ENCODE results near the gene RTP2. TPM values are rescaled to one million over a fixed set of nuclear protein-coding genes. Genes with fewer than 3 reads are reported as not detected.

The RTP2 gene, protein sequence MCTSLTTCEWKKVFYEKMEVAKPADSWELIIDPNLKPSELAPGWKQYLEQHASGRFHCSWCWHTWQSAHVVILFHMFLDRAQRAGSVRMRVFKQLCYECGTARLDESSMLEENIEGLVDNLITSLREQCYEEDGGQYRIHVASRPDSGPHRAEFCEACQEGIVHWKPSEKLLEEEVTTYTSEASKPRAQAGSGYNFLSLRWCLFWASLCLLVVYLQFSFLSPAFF
- total RNA-seq = not detected in 2 replicates

DNA sequence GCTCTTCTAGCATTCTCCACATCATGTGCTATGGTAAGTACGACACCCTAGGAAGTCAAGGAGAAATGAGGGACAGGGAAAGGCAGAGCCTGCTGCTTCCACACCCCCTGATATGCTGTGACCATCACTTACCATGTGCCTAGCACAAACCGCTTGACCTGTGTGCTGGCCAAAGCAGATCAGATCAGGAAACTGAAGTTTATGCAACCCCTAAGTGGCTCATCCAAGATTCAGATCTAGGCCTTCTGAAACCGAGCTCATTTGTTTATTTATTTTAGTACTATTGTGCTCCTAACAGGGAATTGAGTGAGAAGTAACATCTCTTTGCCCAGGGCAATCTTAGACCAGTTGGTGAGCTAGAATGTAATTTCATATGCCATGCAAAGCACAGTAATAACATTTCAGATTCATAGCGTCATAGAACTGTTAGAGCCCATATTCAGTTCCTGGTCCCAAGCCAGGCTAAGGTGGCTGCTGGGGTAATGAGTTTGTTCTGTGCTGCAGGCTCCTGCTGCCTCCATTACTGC lies at the start of gene RTP2:
Gene RTP2 (minus strand): TSS at position 51 of the 527 bp plus-strand sequence. CDS start 429 bp downstream, outside the sequence.

DNA sequence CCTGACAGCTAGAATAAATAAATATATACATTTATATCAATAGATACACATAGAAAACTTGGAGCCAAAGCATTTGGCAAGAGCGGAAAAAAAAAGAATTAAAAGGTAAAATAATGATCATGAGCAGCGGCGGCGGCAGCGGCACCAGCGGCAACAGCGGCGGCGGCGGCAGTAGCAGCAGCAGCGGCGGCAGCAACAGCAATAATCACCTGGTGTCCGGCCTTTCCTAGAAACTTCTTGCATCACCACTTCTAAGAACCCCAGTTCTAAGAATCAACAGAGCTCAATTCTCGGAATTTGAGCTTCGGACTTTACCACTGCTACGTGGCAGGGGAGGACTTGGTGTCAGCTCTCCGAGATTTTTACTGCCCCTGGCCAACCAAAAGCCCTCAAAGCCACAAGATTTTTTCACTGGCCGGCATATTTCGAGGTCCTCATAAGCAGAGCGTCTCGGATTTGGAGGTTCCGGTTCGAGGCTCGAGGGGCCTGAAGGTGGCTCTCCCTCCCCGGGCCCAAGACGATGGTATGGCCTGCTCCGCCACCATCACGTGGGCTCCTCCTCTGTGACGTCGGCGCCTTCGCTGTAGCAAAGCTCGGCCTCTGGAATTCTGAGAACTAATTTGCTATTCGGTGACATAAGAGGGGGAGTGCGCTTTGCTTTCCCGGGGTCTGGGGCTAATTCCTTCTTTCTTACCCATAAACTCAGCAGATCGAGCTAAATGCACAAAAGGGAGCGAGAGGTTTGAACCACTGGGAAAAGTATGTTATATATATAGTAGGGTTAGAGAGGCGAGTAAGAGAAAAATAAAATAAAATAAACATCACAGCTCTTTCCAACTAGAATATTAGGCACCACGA lies 43.1 kb upstream of the RTP2 start, which contains the start of gene BCL6:
Gene BCL6 (minus strand): TSS at position 268 of the 858 bp plus-strand sequence. CDS start 11,775 bp downstream, outside the sequence.

DNA sequence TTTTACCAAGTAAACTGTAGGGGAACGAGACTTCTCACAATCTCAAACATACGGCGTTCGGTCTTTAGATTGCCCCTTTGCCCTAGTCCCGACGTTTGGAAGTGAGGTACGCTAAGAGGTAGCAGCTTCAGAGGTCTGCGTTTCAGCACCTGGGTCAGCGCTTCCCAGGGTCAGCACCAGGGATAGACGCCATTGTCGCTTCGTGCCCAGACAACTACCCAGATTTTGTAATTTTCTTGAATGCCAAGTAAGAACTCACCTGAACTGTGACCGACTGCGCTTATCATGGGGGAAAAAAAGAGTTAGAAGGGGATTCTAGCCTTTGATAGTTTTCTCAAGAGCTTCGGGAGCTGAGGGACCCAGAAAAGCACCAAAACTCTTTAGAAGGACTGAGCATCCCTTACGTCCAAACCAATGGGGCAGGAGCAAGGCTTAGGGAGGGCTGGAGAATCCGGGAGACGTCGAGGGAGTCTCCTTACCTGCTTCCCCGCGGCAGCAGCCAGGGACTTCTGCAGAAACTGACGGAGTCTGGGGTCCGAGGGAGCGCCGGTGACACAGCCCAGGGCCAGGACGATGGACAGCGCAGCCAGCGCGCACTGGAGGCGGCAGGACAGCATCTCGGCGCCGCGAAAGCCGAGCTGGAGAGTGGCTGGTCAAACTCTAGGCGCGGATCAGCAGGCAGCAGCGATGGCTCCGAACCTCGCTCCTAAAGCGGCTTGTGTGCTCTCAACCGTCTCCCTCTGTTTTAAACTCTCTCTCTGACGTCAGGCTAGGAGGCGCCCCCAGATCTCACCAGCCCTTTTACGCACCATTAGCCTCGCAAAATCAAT lies 32.5 kb downstream of the RTP2 start, which contains the start of gene SST:
Gene SST (minus strand): TSS at position 720 of the 830 bp plus-strand sequence. CDS start 103 bp downstream, at position 617.

Other genes with a start within 250 kb of the RTP2 start
- gene SST, start 32.2 kb downstream of the RTP2 start, total RNA-seq = not detected in 2 replicates
- 17.0 and 29.1 TPM in 2 replicates for gene BCL6, start 42.9 kb upstream of the RTP2 start, total RNA-seq

All from uterine smooth muscle cell (primary cell).